SK-N-SH (cell line): Measurements from ENCODE around the gene DACH1. TPM values are rescaled to one million over a fixed set of nuclear protein-coding genes. Genes with fewer than 3 reads are reported as not detected.

Source experiments
- CTCF ChIA-PET: fragments of 300-600, 350-600 bp; formaldehyde crosslinking; extraction: SDS; loops from one replicate; lab custom pipeline; 2021; lab: Yijun Ruan, JAX
- POLR2A ChIA-PET: fragments of 350-600 bp; sonication (Branson Sonifier 250); formaldehyde crosslinking; extraction: SDS; loops from one replicate; lab custom pipeline; 2020; ENCODE audit warnings: antibody characterized with exemption, inconsistent platforms; lab: Yijun Ruan, JAX
- DNase-seq: peaks from one replicate; pipeline ENCODE4 v3.0.0; 2012
- H2AFZ ChIP-seq: fragments of 200-600 bp; sonication (generic); 2 replicates; pipeline ENCODE4 v1.8.1; 2016; ENCODE audit warnings: antibody characterized with exemption, mild to moderate bottlenecking, low read depth
- H3F3A ChIP-seq: fragments of 200-600 bp; sonication (generic); replicated peaks from 2 replicates; pipeline ENCODE3; 2016; ENCODE audit warnings: antibody characterized with exemption, mild to moderate bottlenecking; ENCODE audit not compliant: insufficient read depth
- H3K27ac ChIP-seq, 2 experiments: fragments of 200-500 bp in 1 of 2; fragments of 200-600 bp in 1 of 2; sonication (Bioruptor generic) in 1 of 2; sonication (generic), shearing (Covaris generic) in 1 of 2; 2 replicates each; pipeline versions ENCODE4 v1.5.1 to v1.6.1; 2014 to 2016; ENCODE audit warnings: low read depth in 2 of 2, inconsistent platforms in 1 of 2, low read length in 1 of 2, mild to moderate bottlenecking in 1 of 2, mixed read lengths in 1 of 2
- H3K27me3 ChIP-seq: fragments of 200-600 bp; sonication (generic), shearing (Covaris generic); 2 replicates; pipeline ENCODE4 v1.6.1; 2016; ENCODE audit warnings: mixed run types; ENCODE audit not compliant: insufficient read depth
- H3K36me3 ChIP-seq, 2 experiments: fragments of 200-500 bp in 1 of 2; fragments of 200-600 bp in 1 of 2; sonication (Bioruptor generic) in 1 of 2; sonication (generic) in 1 of 2; replicated peaks in 1 of 2; 2 replicates each; pipeline versions ENCODE3 to v1.5.1; 2014 to 2016; ENCODE audit warnings: low read length in 1 of 2, mild to moderate bottlenecking in 1 of 2; ENCODE audit not compliant: insufficient read depth in 2 of 2, control insufficient read depth in 1 of 2
- H3K4me1 ChIP-seq, 2 experiments: fragments of 200-500 bp in 1 of 2; fragments of 200-600 bp in 1 of 2; sonication (Bioruptor generic) in 1 of 2; sonication (generic), shearing (Covaris generic) in 1 of 2; 2 replicates each; pipeline versions ENCODE4 v1.5.1 to v1.6.1; 2014 to 2016; ENCODE audit warnings: low read depth in 1 of 2, low read length in 1 of 2, mixed run types in 1 of 2; ENCODE audit not compliant: insufficient read depth in 2 of 2, control insufficient read depth in 1 of 2
- H3K4me2 ChIP-seq: fragments of 200-600 bp; sonication (generic), shearing (Covaris generic); 2 replicates; pipeline ENCODE4 v1.6.1; 2017; ENCODE audit warnings: mixed run types
- H3K4me3 ChIP-seq, 2 experiments: fragments of 200-500 bp in 1 of 2; fragments of 200-600 bp in 1 of 2; sonication (Bioruptor generic) in 1 of 2; sonication (generic), shearing (Covaris generic) in 1 of 2; 2 replicates each; pipeline versions ENCODE4 v1.5.1 to v1.8.1; 2014 to 2016; ENCODE audit warnings: low read depth in 2 of 2, inconsistent platforms in 1 of 2, low read length in 1 of 2, mild to moderate bottlenecking in 1 of 2, mixed read lengths in 1 of 2, moderate library complexity in 1 of 2
- H3K79me2 ChIP-seq: fragments of 200-600 bp; sonication (generic); 2 replicates; pipeline ENCODE4 v1.8.1; 2017; ENCODE audit warnings: mild to moderate bottlenecking; ENCODE audit not compliant: insufficient read depth
- H3K9ac ChIP-seq: fragments of 200-600 bp; sonication (generic); 2 replicates; pipeline ENCODE4 v1.6.1; 2017; ENCODE audit warnings: mixed run types
- H3K9me2 ChIP-seq: fragments of 200-600 bp; sonication (generic); 2 replicates; pipeline ENCODE4 v1.6.1; 2017; ENCODE audit warnings: mixed run types
- H3K9me3 ChIP-seq: fragments of 200-600 bp; sonication (generic); 2 replicates; pipeline ENCODE4 v1.6.1; 2017; ENCODE audit warnings: mixed run types, mild to moderate bottlenecking, moderate library complexity
- H4K20me1 ChIP-seq: fragments of 200-600 bp; sonication (generic); 2 replicates; pipeline ENCODE4 v1.6.1; 2017; ENCODE audit warnings: mild to moderate bottlenecking, mixed run types; ENCODE audit not compliant: insufficient read depth
- CTCF ChIP-seq: fragments of 200-600 bp; sonication (generic); IDR thresholded peaks from 2 replicates; pipeline ENCODE4 v1.6.1; 2017; ENCODE audit warnings: antibody characterized with exemption, mild to moderate bottlenecking, moderate library complexity
- ELF1 ChIP-seq: IDR thresholded peaks from 2 replicates; pipeline ENCODE4 v1.4.0; 2012
- EP300 ChIP-seq, 2 experiments: IDR thresholded peaks; 2 replicates each; pipeline versions ENCODE4 v1.4.0 to v1.6.1; 2012; ENCODE audit warnings: borderline replicate concordance in 1 of 2, low read depth in 1 of 2, low read length in 1 of 2
- EZH2phosphoT487 ChIP-seq: fragments of 200-600 bp; sonication (generic); IDR thresholded peaks from 2 replicates; pipeline ENCODE4 v1.6.1; 2017; ENCODE audit warnings: low read depth, mixed run types, mild to moderate bottlenecking, antibody characterized with exemption, moderate library complexity, borderline replicate concordance
- FOXJ3 ChIP-seq: sonication (generic); formaldehyde crosslinking; IDR thresholded peaks from 2 replicates; pipeline ENCODE4 v1.5.1; 2020; ENCODE audit warnings: mild to moderate bottlenecking, missing genetic modification reagents
- FOXM1 ChIP-seq: IDR thresholded peaks from 2 replicates; pipeline ENCODE4 v1.4.0; 2012; ENCODE audit warnings: low read depth, mild to moderate bottlenecking
- GATA2 ChIP-seq: sonication (generic); formaldehyde crosslinking; IDR thresholded peaks from 2 replicates; pipeline ENCODE4 v1.5.0; 2020; ENCODE audit warnings: mild to moderate bottlenecking, missing genetic modification reagents
- JUND ChIP-seq: IDR thresholded peaks from 2 replicates; pipeline ENCODE4 v1.4.0; 2012
- MAX ChIP-seq: IDR thresholded peaks from 2 replicates; pipeline ENCODE4 v1.4.0; 2012; ENCODE audit warnings: low read depth
- MEF2A ChIP-seq: IDR thresholded peaks from 2 replicates; pipeline ENCODE4 v1.4.0; 2012; ENCODE audit warnings: low read depth, borderline replicate concordance
- MXI1 ChIP-seq: IDR thresholded peaks from 2 replicates; pipeline ENCODE4 v1.6.1; 2012; ENCODE audit warnings: mild to moderate bottlenecking, low read depth, low read length, improper control_type of control experiment
- NFIC ChIP-seq: IDR thresholded peaks from 2 replicates; pipeline ENCODE4 v1.4.0; 2012; ENCODE audit warnings: borderline replicate concordance
- POLR2AphosphoS5 ChIP-seq: IDR thresholded peaks from 2 replicates; pipeline ENCODE4 v1.6.1; 2012; ENCODE audit warnings: low read depth, low read length
- RCOR1 ChIP-seq: fragments of 150-350 bp; IDR thresholded peaks from 2 replicates; pipeline ENCODE4 v1.6.1; 2017; ENCODE audit warnings: antibody characterized with exemption, low read length
- REST ChIP-seq: IDR thresholded peaks from 2 replicates; pipeline ENCODE4 v1.6.1; 2012; ENCODE audit warnings: mild to moderate bottlenecking, low read depth, low read length, moderate library complexity
- SIN3A ChIP-seq: IDR thresholded peaks from 2 replicates; pipeline ENCODE4 v1.6.1; 2012; ENCODE audit warnings: low read depth, mild to moderate bottlenecking, low read length, moderate library complexity, borderline replicate concordance
- TAF1 ChIP-seq: IDR thresholded peaks from 2 replicates; pipeline ENCODE4 v1.6.1; 2012; ENCODE audit warnings: low read depth, mild to moderate bottlenecking, low read length, moderate library complexity, borderline replicate concordance
- USF2 ChIP-seq: fragments of 150-350 bp; IDR thresholded peaks from 2 replicates; pipeline ENCODE4 v1.6.1; 2017; ENCODE audit warnings: antibody characterized with exemption, low read length, low read depth, borderline replicate concordance
- ZBTB33 ChIP-seq: IDR thresholded peaks from 2 replicates; pipeline ENCODE4 v1.4.0; 2012; ENCODE audit warnings: low read depth, borderline replicate concordance
- WGBS: methylation state at CpG from one replicate; pipeline ENCODE4 v1.1.6; 2017; ENCODE audit warnings: low lambda C conversion rate; 5-methylcytosine and 5-hydroxymethylcytosine counted together
- polyA plus RNA-seq, 3 experiments: library from polyadenylated mRNA; depleted of rRNA; stranded (reverse); fragments of >200 nt; gene quantifications; 2 replicates each; pipeline ENCODE4 v1.2.3, GENCODE V29; 2012

Gene DACH1
- polyA plus RNA-seq, 1 of the 3 experiments (the other 2 are of a cell fraction) = 0.21 TPM

GRCh38 chr13:71861769-71862458 is 5.1 kb downstream of the DACH1 start:
- Histone ChIP-seq H3K9me2 (no peaks in the 10 kb centered on the region), H3K4me1 (peaks cover 0 to 2% of the 10 kb centered on the region in 2 experiments; a peak in 2 of 4 replicates), H3K27ac (peak overlapping the region in 1 of 2 experiments; percentile 34; a peak in 1 of 4 replicates), H3K4me3 (no peak overlapping the region), H3K9me3 (no peaks in the 10 kb centered on the region), H3F3A (peaks cover 11% of the 10 kb centered on the region), H2AFZ (no peak overlapping the region)
- no peak for DNase-seq
- POLR2A ChIA-PET = no interaction called here
- no peak for TF ChIP-seq NFIC
- no peak for TF ChIP-seq SIN3A
- TF ChIP-seq JUND = no peak
- TF ChIP-seq ELF1 = no peak
- no peak for TF ChIP-seq USF2
- no peak for TF ChIP-seq POLR2AphosphoS5
- TF ChIP-seq FOXJ3 (CRISPR knock-in tag) = no peak
- no peak for TF ChIP-seq RCOR1
- no peak for TF ChIP-seq EP300 (IDR thresholded peaks at IDR 0.05; ENCODE audit: borderline replicate concordance in 1 of 2, low read depth in 1 of 2, low read length in 1 of 2)
- no peak for TF ChIP-seq TAF1
- no peak for TF ChIP-seq MEF2A
- no peak for TF ChIP-seq FOXM1
- no peak for TF ChIP-seq ZBTB33
- no peak for TF ChIP-seq MAX
- TF ChIP-seq MXI1 = no peak
- no peak for TF ChIP-seq CTCF
- TF ChIP-seq REST = no peak
- TF ChIP-seq GATA2 (CRISPR knock-in tag) = no peak
- no peak for TF ChIP-seq EZH2phosphoT487
- TF ChIP-seq, all 33 proteins: peak for 0
- Histone ChIP-seq H4K20me1 (no peaks in the 10 kb centered on the region), H3K9ac (no peak overlapping the region), H3K79me2 (no peaks in the 10 kb centered on the region), H3K4me2 (no peak overlapping the region), H3K27me3 (0 out of 2 replicates have a peak, but pooled peaks cover 8% of the 10 kb centered on the region), H3K36me3 (no peaks in the 10 kb centered on the region)
- WGBS = 65% methylated on average over 2 of the region's 2 CpGs
- CTCF ChIA-PET = interaction anchor here (0.9 to 1.3 kb wide), 2 partner anchors 16 to 17 kb away, joined by 3 read pairs; no protein-coding TSS in a partner anchor
